SK-N-SH (cell line): ENCODE results near the gene KIF11. TPM values are rescaled to one million over a fixed set of nuclear protein-coding genes. Genes with fewer than 3 reads are reported as not detected.

Experiments used
- CTCF ChIA-PET: fragments of 300-600, 350-600 bp; formaldehyde crosslinking; extraction: SDS; loops from one replicate; lab custom pipeline; 2021; lab: Yijun Ruan, JAX
- POLR2A ChIA-PET: fragments of 350-600 bp; sonication (Branson Sonifier 250); formaldehyde crosslinking; extraction: SDS; loops from one replicate; lab custom pipeline; 2020; ENCODE audit warnings: antibody characterized with exemption, inconsistent platforms; lab: Yijun Ruan, JAX
- DNase-seq: peaks from one replicate; pipeline ENCODE4 v3.0.0; 2012
- H2AFZ ChIP-seq: fragments of 200-600 bp; sonication (generic); 2 replicates; pipeline ENCODE4 v1.8.1; 2016; ENCODE audit warnings: antibody characterized with exemption, mild to moderate bottlenecking, low read depth
- H3F3A ChIP-seq: fragments of 200-600 bp; sonication (generic); replicated peaks from 2 replicates; pipeline ENCODE3; 2016; ENCODE audit warnings: antibody characterized with exemption, mild to moderate bottlenecking; ENCODE audit not compliant: insufficient read depth
- H3K27ac ChIP-seq, 2 experiments: fragments of 200-500 bp in 1 of 2; fragments of 200-600 bp in 1 of 2; sonication (Bioruptor generic) in 1 of 2; sonication (generic), shearing (Covaris generic) in 1 of 2; 2 replicates each; pipeline versions ENCODE4 v1.5.1 to v1.6.1; 2014 to 2016; ENCODE audit warnings: low read depth in 2 of 2, inconsistent platforms in 1 of 2, low read length in 1 of 2, mild to moderate bottlenecking in 1 of 2, mixed read lengths in 1 of 2
- H3K27me3 ChIP-seq: fragments of 200-600 bp; sonication (generic), shearing (Covaris generic); 2 replicates; pipeline ENCODE4 v1.6.1; 2016; ENCODE audit warnings: mixed run types; ENCODE audit not compliant: insufficient read depth
- H3K36me3 ChIP-seq, 2 experiments: fragments of 200-500 bp in 1 of 2; fragments of 200-600 bp in 1 of 2; sonication (Bioruptor generic) in 1 of 2; sonication (generic) in 1 of 2; replicated peaks in 1 of 2; 2 replicates each; pipeline versions ENCODE3 to v1.5.1; 2014 to 2016; ENCODE audit warnings: low read length in 1 of 2, mild to moderate bottlenecking in 1 of 2; ENCODE audit not compliant: insufficient read depth in 2 of 2, control insufficient read depth in 1 of 2
- H3K4me1 ChIP-seq, 2 experiments: fragments of 200-500 bp in 1 of 2; fragments of 200-600 bp in 1 of 2; sonication (Bioruptor generic) in 1 of 2; sonication (generic), shearing (Covaris generic) in 1 of 2; 2 replicates each; pipeline versions ENCODE4 v1.5.1 to v1.6.1; 2014 to 2016; ENCODE audit warnings: low read depth in 1 of 2, low read length in 1 of 2, mixed run types in 1 of 2; ENCODE audit not compliant: insufficient read depth in 2 of 2, control insufficient read depth in 1 of 2
- H3K4me2 ChIP-seq: fragments of 200-600 bp; sonication (generic), shearing (Covaris generic); 2 replicates; pipeline ENCODE4 v1.6.1; 2017; ENCODE audit warnings: mixed run types
- H3K4me3 ChIP-seq, 2 experiments: fragments of 200-500 bp in 1 of 2; fragments of 200-600 bp in 1 of 2; sonication (Bioruptor generic) in 1 of 2; sonication (generic), shearing (Covaris generic) in 1 of 2; 2 replicates each; pipeline versions ENCODE4 v1.5.1 to v1.8.1; 2014 to 2016; ENCODE audit warnings: low read depth in 2 of 2, inconsistent platforms in 1 of 2, low read length in 1 of 2, mild to moderate bottlenecking in 1 of 2, mixed read lengths in 1 of 2, moderate library complexity in 1 of 2
- H3K79me2 ChIP-seq: fragments of 200-600 bp; sonication (generic); 2 replicates; pipeline ENCODE4 v1.8.1; 2017; ENCODE audit warnings: mild to moderate bottlenecking; ENCODE audit not compliant: insufficient read depth
- H3K9ac ChIP-seq: fragments of 200-600 bp; sonication (generic); 2 replicates; pipeline ENCODE4 v1.6.1; 2017; ENCODE audit warnings: mixed run types
- H3K9me2 ChIP-seq: fragments of 200-600 bp; sonication (generic); 2 replicates; pipeline ENCODE4 v1.6.1; 2017; ENCODE audit warnings: mixed run types
- H3K9me3 ChIP-seq: fragments of 200-600 bp; sonication (generic); 2 replicates; pipeline ENCODE4 v1.6.1; 2017; ENCODE audit warnings: mixed run types, mild to moderate bottlenecking, moderate library complexity
- H4K20me1 ChIP-seq: fragments of 200-600 bp; sonication (generic); 2 replicates; pipeline ENCODE4 v1.6.1; 2017; ENCODE audit warnings: mild to moderate bottlenecking, mixed run types; ENCODE audit not compliant: insufficient read depth
- FOXJ3 ChIP-seq: sonication (generic); formaldehyde crosslinking; IDR thresholded peaks from 2 replicates; pipeline ENCODE4 v1.5.1; 2020; ENCODE audit warnings: mild to moderate bottlenecking, missing genetic modification reagents
- GATA2 ChIP-seq: sonication (generic); formaldehyde crosslinking; IDR thresholded peaks from 2 replicates; pipeline ENCODE4 v1.5.0; 2020; ENCODE audit warnings: mild to moderate bottlenecking, missing genetic modification reagents
- JUND ChIP-seq: IDR thresholded peaks from 2 replicates; pipeline ENCODE4 v1.4.0; 2012
- NFIC ChIP-seq: IDR thresholded peaks from 2 replicates; pipeline ENCODE4 v1.4.0; 2012; ENCODE audit warnings: borderline replicate concordance
- NRF1 ChIP-seq: IDR thresholded peaks from 2 replicates; pipeline ENCODE4 v1.6.1; 2012; ENCODE audit warnings: low read depth, mild to moderate bottlenecking, low read length
- POLR2AphosphoS5 ChIP-seq: IDR thresholded peaks from 2 replicates; pipeline ENCODE4 v1.6.1; 2012; ENCODE audit warnings: low read depth, low read length
- RAD21 ChIP-seq: IDR thresholded peaks from 2 replicates; pipeline ENCODE4 v1.6.1; 2012; ENCODE audit warnings: mild to moderate bottlenecking, low read length
- RCOR1 ChIP-seq: fragments of 150-350 bp; IDR thresholded peaks from 2 replicates; pipeline ENCODE4 v1.6.1; 2017; ENCODE audit warnings: antibody characterized with exemption, low read length
- RFX5 ChIP-seq: IDR thresholded peaks from 2 replicates; pipeline ENCODE4 v1.6.1; 2012; ENCODE audit warnings: mild to moderate bottlenecking, improper control_type of control experiment, low read length
- RXRA ChIP-seq: IDR thresholded peaks from 2 replicates; pipeline ENCODE4 v1.4.0; 2012; ENCODE audit warnings: low read depth, mild to moderate bottlenecking, borderline replicate concordance
- TCF12 ChIP-seq: IDR thresholded peaks from 2 replicates; pipeline ENCODE4 v1.4.0; 2012
- USF2 ChIP-seq: fragments of 150-350 bp; IDR thresholded peaks from 2 replicates; pipeline ENCODE4 v1.6.1; 2017; ENCODE audit warnings: antibody characterized with exemption, low read length, low read depth, borderline replicate concordance
- YY1 ChIP-seq: IDR thresholded peaks from 2 replicates; pipeline ENCODE4 v1.4.0; 2012; ENCODE audit warnings: low read depth, mild to moderate bottlenecking
- ZBTB33 ChIP-seq: IDR thresholded peaks from 2 replicates; pipeline ENCODE4 v1.4.0; 2012; ENCODE audit warnings: low read depth, borderline replicate concordance
- WGBS: methylation state at CpG from one replicate; pipeline ENCODE4 v1.1.6; 2017; ENCODE audit warnings: low lambda C conversion rate; 5-methylcytosine and 5-hydroxymethylcytosine counted together
- polyA plus RNA-seq, 3 experiments: library from polyadenylated mRNA; depleted of rRNA; stranded (reverse); fragments of >200 nt; gene quantifications; 2 replicates each; pipeline ENCODE4 v1.2.3, GENCODE V29; 2012
- TF ChIP-seq, protein P1 (sequence below): fragments of 150-350 bp; IDR thresholded peaks from 2 replicates; pipeline ENCODE4 v1.6.1; 2016; ENCODE audit warnings: mild to moderate bottlenecking, low read depth, low read length
- TF ChIP-seq, protein P2 (sequence below): IDR thresholded peaks from 2 replicates; pipeline ENCODE4 v1.6.1; 2012; ENCODE audit warnings: mild to moderate bottlenecking, low read depth, low read length, moderate library complexity

Gene KIF11
- polyA plus RNA-seq, 1 of the 3 experiments (the other 2 are of a cell fraction): 4.0 TPM

- H3K9ac ChIP-seq: no peak overlapping the region
- H3K4me2 ChIP-seq: no peak overlapping the region
- no peaks in the 10 kb centered on the region for H3K9me3 ChIP-seq
- H3K36me3 ChIP-seq: peaks cover 5 to 56% of the 10 kb centered on the region in 2 experiments
- TF ChIP-seq, protein P1, sequence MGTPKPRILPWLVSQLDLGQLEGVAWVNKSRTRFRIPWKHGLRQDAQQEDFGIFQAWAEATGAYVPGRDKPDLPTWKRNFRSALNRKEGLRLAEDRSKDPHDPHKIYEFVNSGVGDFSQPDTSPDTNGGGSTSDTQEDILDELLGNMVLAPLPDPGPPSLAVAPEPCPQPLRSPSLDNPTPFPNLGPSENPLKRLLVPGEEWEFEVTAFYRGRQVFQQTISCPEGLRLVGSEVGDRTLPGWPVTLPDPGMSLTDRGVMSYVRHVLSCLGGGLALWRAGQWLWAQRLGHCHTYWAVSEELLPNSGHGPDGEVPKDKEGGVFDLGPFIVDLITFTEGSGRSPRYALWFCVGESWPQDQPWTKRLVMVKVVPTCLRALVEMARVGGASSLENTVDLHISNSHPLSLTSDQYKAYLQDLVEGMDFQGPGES: no peak
- TF ChIP-seq ZBTB33 (no peak), NRF1 (no peak)
- H3K4me1 ChIP-seq: no peaks in the 10 kb centered on the region
- ChIA-PET CTCF (interaction anchor here (1.4 to 1.5 kb wide), 2 partner anchors 15 to 16 kb away, joined by 3 to 4 read pairs; no protein-coding TSS in a partner anchor), POLR2A (no interaction called here)
- peaks cover 14% of the 10 kb centered on the region for H3K79me2 ChIP-seq
- no peak overlapping the region for H2AFZ ChIP-seq
- no peaks in the 10 kb centered on the region for H3K9me2 ChIP-seq
- H3F3A ChIP-seq: peaks cover 10% of the 10 kb centered on the region
- no peak overlapping the region for H3K27ac ChIP-seq
- no peaks in the 10 kb centered on the region for H3K27me3 ChIP-seq
- 100% methylated on average over 2 of the region's 2 CpGs for WGBS
- no peak overlapping the region for H3K4me3 ChIP-seq
- DNase-seq: no peak
- H4K20me1 ChIP-seq: no peaks in the 10 kb centered on the region
Measured at GRCh38 chr10:92629945-92630344, 37.0 kb downstream of the KIF11 start.

GRCh38 chr10:92638037-92638436, 45.1 kb downstream of the KIF11 start:
- no peaks in the 10 kb centered on the region for H3K9me3 ChIP-seq
- CTCF ChIA-PET: interaction anchor here (1.5 kb wide), 1 partner anchor 64 kb away, joined by 4 read pairs; the partner anchor contains the start of gene IDE
- peaks cover 1% of the 10 kb centered on the region for H3F3A ChIP-seq
- no peaks in the 10 kb centered on the region for H4K20me1 ChIP-seq
- H3K9me2 ChIP-seq: no peaks in the 10 kb centered on the region
- H2AFZ ChIP-seq: no peak overlapping the region; the same call in 1 of the 2 replicates
- H3K4me1 ChIP-seq: no peaks in the 10 kb centered on the region
- POLR2A ChIA-PET: no interaction called here
- no peaks in the 10 kb centered on the region for H3K27me3 ChIP-seq
- peaks cover 7% of the 10 kb centered on the region for H3K79me2 ChIP-seq
- no peak overlapping the region for H3K4me2 ChIP-seq
- no peak overlapping the region for H3K27ac ChIP-seq
- no peak for DNase-seq
- H3K9ac ChIP-seq: no peak overlapping the region
- H3K4me3 ChIP-seq: no peak overlapping the region
- H3K36me3 ChIP-seq: peaks cover 30 to 49% of the 10 kb centered on the region in 2 experiments
- TF ChIP-seq FOXJ3 (CRISPR knock-in tag) (no peak), USF2 (no peak), RFX5 (no peak), RCOR1 (no peak), JUND (no peak), GATA2 (CRISPR knock-in tag) (no peak), ZBTB33 (no peak), RXRA (no peak), RAD21 (no peak), TCF12 (no peak), NRF1 (no peak), POLR2AphosphoS5 (no peak), NFIC (no peak), YY1 (no peak)
- TF ChIP-seq, protein P2, sequence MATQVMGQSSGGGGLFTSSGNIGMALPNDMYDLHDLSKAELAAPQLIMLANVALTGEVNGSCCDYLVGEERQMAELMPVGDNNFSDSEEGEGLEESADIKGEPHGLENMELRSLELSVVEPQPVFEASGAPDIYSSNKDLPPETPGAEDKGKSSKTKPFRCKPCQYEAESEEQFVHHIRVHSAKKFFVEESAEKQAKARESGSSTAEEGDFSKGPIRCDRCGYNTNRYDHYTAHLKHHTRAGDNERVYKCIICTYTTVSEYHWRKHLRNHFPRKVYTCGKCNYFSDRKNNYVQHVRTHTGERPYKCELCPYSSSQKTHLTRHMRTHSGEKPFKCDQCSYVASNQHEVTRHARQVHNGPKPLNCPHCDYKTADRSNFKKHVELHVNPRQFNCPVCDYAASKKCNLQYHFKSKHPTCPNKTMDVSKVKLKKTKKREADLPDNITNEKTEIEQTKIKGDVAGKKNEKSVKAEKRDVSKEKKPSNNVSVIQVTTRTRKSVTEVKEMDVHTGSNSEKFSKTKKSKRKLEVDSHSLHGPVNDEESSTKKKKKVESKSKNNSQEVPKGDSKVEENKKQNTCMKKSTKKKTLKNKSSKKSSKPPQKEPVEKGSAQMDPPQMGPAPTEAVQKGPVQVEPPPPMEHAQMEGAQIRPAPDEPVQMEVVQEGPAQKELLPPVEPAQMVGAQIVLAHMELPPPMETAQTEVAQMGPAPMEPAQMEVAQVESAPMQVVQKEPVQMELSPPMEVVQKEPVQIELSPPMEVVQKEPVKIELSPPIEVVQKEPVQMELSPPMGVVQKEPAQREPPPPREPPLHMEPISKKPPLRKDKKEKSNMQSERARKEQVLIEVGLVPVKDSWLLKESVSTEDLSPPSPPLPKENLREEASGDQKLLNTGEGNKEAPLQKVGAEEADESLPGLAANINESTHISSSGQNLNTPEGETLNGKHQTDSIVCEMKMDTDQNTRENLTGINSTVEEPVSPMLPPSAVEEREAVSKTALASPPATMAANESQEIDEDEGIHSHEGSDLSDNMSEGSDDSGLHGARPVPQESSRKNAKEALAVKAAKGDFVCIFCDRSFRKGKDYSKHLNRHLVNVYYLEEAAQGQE: no peak
